ENCODE measurements around the gene TRIM47. TPM values are rescaled to one million over a fixed set of nuclear protein-coding genes. Genes with fewer than 3 reads are reported as not detected.

Gene TRIM47
- total and polyA plus RNA-seq, 2 of the 13 experiments (the other 11 are each of a cell fraction or from before 2014, with no cell fraction given): 33.5 to 82.0 TPM

- TF ChIP-seq, protein P1, sequence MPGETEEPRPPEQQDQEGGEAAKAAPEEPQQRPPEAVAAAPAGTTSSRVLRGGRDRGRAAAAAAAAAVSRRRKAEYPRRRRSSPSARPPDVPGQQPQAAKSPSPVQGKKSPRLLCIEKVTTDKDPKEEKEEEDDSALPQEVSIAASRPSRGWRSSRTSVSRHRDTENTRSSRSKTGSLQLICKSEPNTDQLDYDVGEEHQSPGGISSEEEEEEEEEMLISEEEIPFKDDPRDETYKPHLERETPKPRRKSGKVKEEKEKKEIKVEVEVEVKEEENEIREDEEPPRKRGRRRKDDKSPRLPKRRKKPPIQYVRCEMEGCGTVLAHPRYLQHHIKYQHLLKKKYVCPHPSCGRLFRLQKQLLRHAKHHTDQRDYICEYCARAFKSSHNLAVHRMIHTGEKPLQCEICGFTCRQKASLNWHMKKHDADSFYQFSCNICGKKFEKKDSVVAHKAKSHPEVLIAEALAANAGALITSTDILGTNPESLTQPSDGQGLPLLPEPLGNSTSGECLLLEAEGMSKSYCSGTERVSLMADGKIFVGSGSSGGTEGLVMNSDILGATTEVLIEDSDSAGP (CRISPR knock-in tag; IDR thresholded peaks at IDR 0.05; ENCODE audit: borderline replicate concordance): no peak
- TF ChIP-seq HOXA9 (CRISPR knock-in tag; IDR thresholded peaks at IDR 0.05; ENCODE audit: borderline replicate concordance): no peak
- TF ChIP-seq AGO2 (optimal IDR thresholded peaks at IDR 0.05; ENCODE audit: low read depth, low read length): peak; percentile 77
- no peak for TF ChIP-seq NRL (CRISPR knock-in tag; IDR thresholded peaks at IDR 0.05; ENCODE audit: borderline replicate concordance)
- no peak for TF ChIP-seq ATM (IDR thresholded peaks at IDR 0.05; ENCODE audit: borderline replicate concordance)
- peak; percentile 57 for TF ChIP-seq RBFOX2 (IDR thresholded peaks at IDR 0.05; ENCODE audit: low read depth, low read length)
- TF ChIP-seq ZFY (CRISPR knock-in tag; IDR thresholded peaks at IDR 0.05): no peak
- TF ChIP-seq TCF7L2 (IDR thresholded peaks at IDR 0.05; ENCODE audit: low read depth, low read length): no peak
Observed at GRCh38 chr17:75899767-75900468, 21.5 kb upstream of the TRIM47 start (continued).

DNA sequence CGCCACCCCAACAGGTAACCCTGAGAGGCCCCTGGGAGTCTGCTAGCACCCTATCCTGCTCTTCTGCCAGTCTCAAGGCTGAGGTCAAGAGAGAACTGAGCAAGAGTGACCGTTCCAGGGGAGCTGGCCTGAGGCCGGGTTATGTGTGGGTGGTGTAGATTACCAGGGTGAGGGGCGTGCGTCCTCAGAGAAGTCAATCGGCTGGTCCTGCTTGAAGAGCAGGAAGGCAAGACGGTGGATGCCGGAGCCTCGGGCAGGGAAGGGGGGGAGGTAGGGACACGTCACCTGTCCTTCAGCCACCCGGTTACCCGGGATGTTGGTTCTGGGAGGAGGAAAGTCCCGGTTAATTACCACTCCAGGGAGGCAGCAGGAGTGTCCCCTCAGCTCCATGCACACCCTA lies 21.0 kb upstream of the TRIM47 start:
- DNase-seq (ENCODE audit: low spot score) (no peak), FAIRE-seq (no peak), ATAC-seq (no peak)
- in situ Hi-C loops (cut with HindIII; ENCODE audit: extremely low pct_ligation_motif_present, low pct_unique_long_range_greater_than_20kb): no loop called here
- BruUV-seq (replicated peaks): no TSS peak
- WGBS (ENCODE audit: low lambda C conversion rate): 96% methylated on average over 13 of the region's 13 CpGs
- ChIA-PET CTCF (ENCODE audit: low intra/inter-chr PET ratio, low total read pairs) (no interaction called here), POLR2A (interaction anchor here (4.9 to 7.7 kb wide), 2 partner anchors 22 to 44 kb away, joined by 25 to 66 read pairs; partner anchors contain the start of genes TRIM47 and WBP2)
- Histone ChIP-seq H3K36me3 (replicated peaks in 1 of 2; ENCODE audit: control insufficient read depth in 1 of 2, insufficient read depth in 2 of 2, low read length in 2 of 2) (peaks cover 28 to 53% of the 10 kb centered on the region in 2 experiments), H3K27me3 (ENCODE audit: control insufficient read depth in 1 of 2, insufficient read depth in 2 of 2, low read length in 2 of 2) (no peaks in the 10 kb centered on the region; a peak in 1 of 5 replicates), H3K4me1 (ENCODE audit: insufficient read depth, low read length) (peaks cover 38% of the 10 kb centered on the region), H4K20me1 (ENCODE audit: insufficient read depth, low read length) (no peaks in the 10 kb centered on the region), H3K27ac (ENCODE audit: extremely low read length, insufficient read depth, low read length) (no peak overlapping the region), H3K9ac (ENCODE audit: insufficient read depth, low read depth, low read length) (no peak overlapping the region), H3K9me3 (ENCODE audit: low read length) (no peaks in the 10 kb centered on the region), H3K4me2 (ENCODE audit: low read depth, low read length) (no peak overlapping the region), H3K4me3 (replicated peaks in 1 of 3; ENCODE audit: insufficient read depth in 1 of 3, low read depth in 2 of 3, low read length in 3 of 3) (no peak overlapping the region), H3K79me2 (ENCODE audit: insufficient read depth, low read length) (peaks cover 28% of the 10 kb centered on the region), H2AFZ (ENCODE audit: low read length) (no peak overlapping the region)
- intact Hi-C loops (cut with micrococcal nuclease; ENCODE audit: unreplicated experiment): no loop called here
- TF ChIP-seq POLR2G (IDR thresholded peaks at IDR 0.05; ENCODE audit: low read depth, low read length): 0 out of 2 replicates have a peak, but pooled peaks have one; percentile 18
- no peak for TF ChIP-seq TAF15 (IDR thresholded peaks at IDR 0.05; ENCODE audit: low read depth, low read length, poor library complexity, severe bottlenecking)

All from HepG2 (cell line).